Spleen (tissue), 11 donors: ENCODE measurements around the gene CELA2B. TPM values are rescaled to one million over a fixed set of nuclear protein-coding genes. Genes with fewer than 3 reads are reported as not detected.

Experiments
- DNase-seq: peaks from one replicate; pipeline ENCODE4 v3.0.0-alpha.2; 2020
- H3K27ac ChIP-seq, 8 donors: fragments of 200-600 bp; sonication (generic) in 7 of 8; 1 replicate in 4 of 8; 2 replicates in 4 of 8; pipeline versions ENCODE4 v1.5.0 to v1.8.0; 2016 to 2021; ENCODE audit warnings: inconsistent platforms in 4 of 8, mild to moderate bottlenecking in 4 of 8, moderate library complexity in 1 of 8
- H3K27me3 ChIP-seq, 7 donors: fragments of 200-600 bp; sonication (generic) in 6 of 7; replicated peaks in 1 of 7; 1 replicate in 4 of 7; 2 replicates in 3 of 7; pipeline versions ENCODE4 v1.5.0 to v1.8.0; 2016 to 2021; ENCODE audit warnings: inconsistent platforms in 3 of 7, mild to moderate bottlenecking in 1 of 7
- H3K36me3 ChIP-seq, 6 donors: fragments of 200-600 bp; sonication (generic) in 5 of 6; 1 replicate in 4 of 6; 2 replicates in 2 of 6; pipeline versions ENCODE4 v1.5.0 to v1.8.0; 2016 to 2021; ENCODE audit warnings: inconsistent platforms in 2 of 6
- H3K4me1 ChIP-seq, 6 donors: fragments of 200-600 bp; sonication (generic) in 5 of 6; 1 replicate in 3 of 6; 2 replicates in 3 of 6; pipeline versions ENCODE4 v1.5.0 to v1.8.0; 2016 to 2021; ENCODE audit warnings: inconsistent platforms in 3 of 6
- H3K4me3 ChIP-seq, 8 donors: fragments of 200-600 bp; sonication (generic) in 7 of 8; 1 replicate in 4 of 8; 2 replicates in 4 of 8; pipeline versions ENCODE4 v1.5.0 to v1.8.0; 2016 to 2021; ENCODE audit warnings: inconsistent platforms in 4 of 8, mild to moderate bottlenecking in 4 of 8, moderate library complexity in 2 of 8
- H3K9me3 ChIP-seq, 8 donors: fragments of 200-600 bp; sonication (generic) in 7 of 8; 1 replicate in 4 of 8; 2 replicates in 4 of 8; pipeline versions ENCODE4 v1.5.0 to v1.8.0; 2016 to 2021; ENCODE audit warnings: inconsistent platforms in 4 of 8
- CTCF ChIP-seq, 11 experiments: fragments of 200-600 bp in 7 of 11; fragments of 450-650 bp in 4 of 11; sonication (generic) in 4 of 11; IDR thresholded peaks in 8 of 11; conservative IDR thresholded peaks in 3 of 11; 1 replicate in 7 of 11; 2 replicates in 4 of 11; pipeline versions ENCODE4 v1.4.0 to v1.8.0; 2016 to 2021; ENCODE audit warnings: antibody characterized with exemption in 11 of 11, inconsistent platforms in 4 of 11, mild to moderate bottlenecking in 1 of 11
- POLR2A ChIP-seq, 3 donors: fragments of 450-650 bp; IDR thresholded peaks; one replicate each; pipeline ENCODE4 v1.5.1; 2017; ENCODE audit warnings: antibody characterized with exemption in 3 of 3, mild to moderate bottlenecking in 1 of 3
- POLR2AphosphoS5 ChIP-seq, 3 donors: sonication (generic); formaldehyde crosslinking; IDR thresholded peaks; one replicate each; pipeline ENCODE4 v1.5.1; 2017; ENCODE audit warnings: antibody characterized with exemption in 3 of 3
- WGBS, 5 donors: extraction: QIAGEN DNeasy Blood & Tissue Kit in 3 of 5; methylation state at CpG; one replicate each; pipeline versions ENCODE4 v1.1.5 to v1.1.7; 2013 to 2018; 5-methylcytosine and 5-hydroxymethylcytosine counted together
- intact Hi-C: fragments of 100-400 bp; cut with DNase I; formaldehyde crosslinking; loops from one replicate; pipeline ENCODE4 v1.15.0; 2023; ENCODE audit warnings: low total_unique reads
- polyA plus RNA-seq, 3 donors: library from polyadenylated mRNA; stranded (reverse); fragments of 200-250 nt; gene quantifications; one replicate each; pipeline ENCODE4 v1.2.1, GENCODE V29; 2013
- total RNA-seq, 7 donors: library from RNA; depleted of rRNA in 3 of 7; stranded (reverse); fragments of >200 nt in 3 of 7; fragmentation: NEBNext Ultra II Directional in 4 of 7; extraction: Animal tissue kit (Norgen Biotek cat#: 25700) in 4 of 7; gene quantifications; one replicate each; pipeline versions ENCODE4 v1.1.0 to v1.2.1, GENCODE V29; 2016 to 2021
- donor health status: healthy with polysubstance abuse.
- donor health status: DM: no; HTN: no; CAD: no; lungs with moderate emphysema.
- donor health status: DM: no; HTN: no; CAD: no.
- donor health status: Bipolar disorder and iron deficiency.
- donor health status: healthy.
- donor health status: DM: no; HTN: no; CAD: no.
- donor health status: DM: yes; HTN: yes; CAD: no.

CELA2B gene
- total and polyA plus RNA-seq, 10 donors, result 0.14 TPM; not detected in 9

- Histone ChIP-seq H3K27ac (no peak overlapping the region), H3K9me3 (no peaks in the 10 kb centered on the region), H3K27me3 (no peaks in the 10 kb centered on the region), H3K4me3 (no peak overlapping the region), H3K36me3 (peaks cover 0 to 76% (median 31%) of the 10 kb centered on the region in 6 donors), H3K4me1 (no peaks in the 10 kb centered on the region)
- WGBS, 5 donors, result 94 to 99% (median 96%) methylated on average over 16 to 17 of the region's 17 CpGs
- DNase-seq, result no peak
- intact Hi-C loops, result no loop called here
- no peak for TF ChIP-seq POLR2AphosphoS5 (IDR thresholded peaks at IDR 0.05)
- TF ChIP-seq CTCF (IDR thresholded peaks at IDR 0.05 in 8 of 11, conservative IDR thresholded peaks at IDR 0.05 in 3 of 11), result no peak
- no peak for TF ChIP-seq POLR2A (IDR thresholded peaks at IDR 0.05)
Observed at GRCh38 chr1:15506831-15507230, 30.9 kb downstream of the CELA2B start.

GRCh38 chr1:15507278-15507677, 31.4 kb downstream of the CELA2B start:
- no peak overlapping the region for H3K27ac ChIP-seq
- no peaks in the 10 kb centered on the region for H3K9me3 ChIP-seq
- peaks cover 0 to 76% (median 32%) of the 10 kb centered on the region in 6 donors for H3K36me3 ChIP-seq
- TF ChIP-seq POLR2A (IDR thresholded peaks at IDR 0.05) (no peak), CTCF (IDR thresholded peaks at IDR 0.05 in 8 of 11, conservative IDR thresholded peaks at IDR 0.05 in 3 of 11) (no peak), POLR2AphosphoS5 (IDR thresholded peaks at IDR 0.05) (no peak)
- no peak overlapping the region for H3K4me3 ChIP-seq
- DNase-seq, result no peak
- whole genome bisulfite sequencing, 5 donors, result 93 to 98% (median 94%) methylated on average over 5 of the region's 5 CpGs
- no peaks in the 10 kb centered on the region for H3K4me1 ChIP-seq
- no peaks in the 10 kb centered on the region for H3K27me3 ChIP-seq
- intact Hi-C loops, result no loop called here

- 89 to 92% (median 91%) methylated on average over 12 of the region's 12 CpGs for WGBS, 5 donors
- intact Hi-C loops, result no loop called here
Observed at GRCh38 chr1:15508700-15509487, 33.0 kb downstream of the CELA2B start.

GRCh38 chr1:15509586-15509985, 33.7 kb downstream of the CELA2B start:
- intact Hi-C loops, result no loop called here
- Histone ChIP-seq H3K9me3 (no peaks in the 10 kb centered on the region), H3K36me3 (peaks cover 0 to 75% (median 20%) of the 10 kb centered on the region in 6 donors), H3K27ac (no peak overlapping the region), H3K4me1 (peaks cover 0 to 2% (median under 1%) of the 10 kb centered on the region in 6 donors), H3K4me3 (no peak overlapping the region), H3K27me3 (no peaks in the 10 kb centered on the region)
- WGBS, 5 donors, result 83 to 89% (median 85%) methylated on average over 7 of the region's 7 CpGs
- TF ChIP-seq POLR2A (IDR thresholded peaks at IDR 0.05) (no peak), POLR2AphosphoS5 (IDR thresholded peaks at IDR 0.05) (no peak), CTCF (IDR thresholded peaks at IDR 0.05 in 8 of 11, conservative IDR thresholded peaks at IDR 0.05 in 3 of 11) (no peak)
- no peak for DNase-seq

More at GRCh38 chr1:15508700-15509487, 33.0 kb downstream of the CELA2B start:
- Histone ChIP-seq H3K9me3 (no peaks in the 10 kb centered on the region), H3K36me3 (peaks cover 0 to 75% (median 24%) of the 10 kb centered on the region in 6 donors), H3K4me3 (no peak overlapping the region), H3K4me1 (no peaks in the 10 kb centered on the region), H3K27ac (no peak overlapping the region), H3K27me3 (no peaks in the 10 kb centered on the region)
- TF ChIP-seq POLR2AphosphoS5 (IDR thresholded peaks at IDR 0.05), result no peak
- no peak for DNase-seq
